DMS 273 treated with DMSO at 0.1 percent for 48 hours (cell line): ENCODE data around the gene MYO19.
A peak's percentile ranks its signal among the peaks of the same experiment; 100 is the strongest.

ENCODE experiments used
- DNase-seq: peaks from one replicate; lab custom pipeline; 2025; lab: John Stamatoyannopoulos, UW

Gene MYO19

DNA sequence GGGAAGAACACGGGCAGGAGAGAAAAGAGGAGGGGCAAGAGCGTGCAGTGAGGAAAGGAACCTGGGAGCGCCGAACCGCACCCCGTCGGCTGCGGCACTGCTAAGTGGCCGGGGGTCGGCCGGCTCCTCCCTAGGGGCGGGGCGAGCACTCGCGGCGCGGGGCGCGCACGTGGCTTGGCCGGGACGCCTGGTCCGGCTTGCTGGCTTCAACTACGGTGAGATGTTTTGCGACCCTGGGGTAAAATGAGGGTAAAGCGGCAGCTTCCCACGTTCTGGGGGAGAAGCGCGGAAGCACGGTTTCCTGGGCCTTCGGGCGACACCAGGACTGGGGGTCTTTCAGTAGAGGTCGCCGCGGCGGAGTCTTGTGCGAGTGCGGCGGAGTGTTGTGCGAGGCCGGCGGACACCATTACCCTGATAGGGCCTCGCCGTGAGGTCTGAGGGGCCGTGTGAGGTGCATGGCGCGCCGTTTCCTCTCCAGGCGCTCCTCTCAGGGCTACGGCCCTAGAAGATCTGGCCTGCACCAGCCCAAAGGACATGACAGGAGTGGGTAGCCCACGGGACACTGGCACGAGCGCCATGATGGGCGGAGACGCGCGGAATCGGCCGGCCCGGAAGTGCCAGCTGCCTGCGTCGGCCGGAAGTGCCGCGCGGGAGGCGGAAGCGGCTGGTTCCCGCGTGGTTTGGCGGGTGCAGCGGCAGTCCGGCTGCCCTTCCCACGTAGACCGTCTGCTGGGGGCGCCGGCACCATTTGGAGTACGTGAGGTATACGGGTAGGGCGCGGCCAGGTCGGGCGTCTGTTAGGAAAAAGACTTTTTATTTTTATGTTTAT, at the start of gene MYO19, which contains the start of gene PIGW:
Gene MYO19 (minus strand): TSS at position 29 of the 829 bp plus-strand sequence. CDS start 2,330 bp downstream, outside the sequence.
Gene PIGW (plus strand): TSS at position 148 of the 829 bp plus-strand sequence. CDS start 2,115 bp downstream, outside the sequence.
- peak; percentile 83 for DNase-seq

GRCh38 chr17:36583787-36584186, 49.1 kb upstream of the MYO19 start:
- DNase-seq, result no peak

DNA sequence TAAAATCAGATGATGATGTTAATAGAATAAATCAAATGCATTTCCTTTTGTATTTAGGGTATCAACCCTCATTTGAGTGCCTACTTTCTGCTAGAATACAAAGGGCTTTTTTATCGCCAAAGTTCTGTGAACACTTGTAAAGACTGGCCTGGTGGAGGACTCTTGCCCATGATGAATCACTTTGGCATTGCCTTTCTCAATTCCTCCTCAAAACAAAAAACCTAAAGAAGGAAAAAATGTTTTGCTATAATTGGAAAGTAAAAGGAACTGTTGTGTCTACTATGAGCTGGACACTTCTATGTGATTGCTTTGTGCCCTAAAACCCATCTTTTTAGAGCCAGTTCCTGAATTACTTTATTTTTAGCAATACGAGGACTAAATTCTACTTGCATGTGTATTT, 44.0 kb upstream of the MYO19 start:
- no peak for DNase-seq

DNA sequence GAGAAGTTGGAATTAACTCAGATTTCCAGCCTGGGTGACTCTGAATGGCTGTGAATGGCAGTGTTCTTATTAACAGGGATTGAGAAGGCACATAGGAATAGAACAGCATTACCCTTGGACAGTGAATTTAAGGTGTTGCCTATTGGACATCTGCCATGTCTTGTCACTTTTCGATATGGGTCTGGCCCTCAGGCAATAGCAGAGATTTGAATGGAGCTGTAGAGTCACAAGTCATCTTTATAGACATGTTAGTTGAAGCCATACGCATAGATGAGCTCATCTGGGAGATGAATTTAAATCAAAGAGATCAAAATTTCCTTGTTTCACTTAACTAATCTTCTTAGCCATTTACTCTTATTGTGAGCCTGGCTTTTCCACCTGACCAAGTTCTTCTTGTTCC, 42.1 kb upstream of the MYO19 start:
- no peak for DNase-seq

GRCh38 chr17:36575028-36575427, 40.4 kb upstream of the MYO19 start:
- DNase-seq, result no peak

DNA sequence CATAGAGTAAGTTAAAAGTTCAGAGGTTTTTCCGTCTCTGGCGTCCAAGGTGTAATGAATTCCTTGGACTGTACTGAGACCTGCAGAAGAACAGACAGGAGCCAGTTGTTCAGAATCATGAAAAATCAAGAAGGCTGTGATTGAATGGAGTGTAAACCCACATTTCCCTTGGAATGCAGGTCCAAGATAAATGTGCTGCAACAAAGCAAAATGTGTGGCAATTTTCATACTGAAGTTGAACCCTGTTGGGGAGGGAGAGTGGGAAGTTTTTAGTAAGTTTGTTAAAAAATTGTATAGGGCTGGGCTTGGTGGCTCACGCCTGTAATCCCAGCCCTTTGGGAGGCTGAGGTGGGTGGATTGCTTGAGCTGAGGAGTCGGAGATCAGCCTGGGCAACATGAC, 31.4 kb upstream of the MYO19 start:
- DNase-seq, result no peak

DNA sequence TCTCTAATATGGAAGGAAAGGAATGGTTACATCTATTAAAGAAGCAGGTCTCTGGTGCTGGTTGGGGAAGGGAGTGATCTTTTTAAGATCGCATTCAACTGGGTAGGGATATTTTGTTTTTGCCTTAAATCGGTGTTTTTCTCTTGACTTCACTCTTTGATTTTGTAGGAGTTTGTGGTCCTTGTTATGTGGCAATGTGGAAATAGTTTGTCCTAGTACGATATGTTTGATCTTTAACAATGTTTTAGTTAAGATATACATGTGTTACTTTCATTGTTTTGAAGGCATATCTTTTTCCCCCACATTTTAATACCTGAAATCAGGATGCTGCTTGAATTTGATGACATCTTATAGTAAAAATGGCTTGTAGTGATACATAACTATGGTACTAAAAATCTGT, 18.8 kb upstream of the MYO19 start:
- no peak for DNase-seq

DNA sequence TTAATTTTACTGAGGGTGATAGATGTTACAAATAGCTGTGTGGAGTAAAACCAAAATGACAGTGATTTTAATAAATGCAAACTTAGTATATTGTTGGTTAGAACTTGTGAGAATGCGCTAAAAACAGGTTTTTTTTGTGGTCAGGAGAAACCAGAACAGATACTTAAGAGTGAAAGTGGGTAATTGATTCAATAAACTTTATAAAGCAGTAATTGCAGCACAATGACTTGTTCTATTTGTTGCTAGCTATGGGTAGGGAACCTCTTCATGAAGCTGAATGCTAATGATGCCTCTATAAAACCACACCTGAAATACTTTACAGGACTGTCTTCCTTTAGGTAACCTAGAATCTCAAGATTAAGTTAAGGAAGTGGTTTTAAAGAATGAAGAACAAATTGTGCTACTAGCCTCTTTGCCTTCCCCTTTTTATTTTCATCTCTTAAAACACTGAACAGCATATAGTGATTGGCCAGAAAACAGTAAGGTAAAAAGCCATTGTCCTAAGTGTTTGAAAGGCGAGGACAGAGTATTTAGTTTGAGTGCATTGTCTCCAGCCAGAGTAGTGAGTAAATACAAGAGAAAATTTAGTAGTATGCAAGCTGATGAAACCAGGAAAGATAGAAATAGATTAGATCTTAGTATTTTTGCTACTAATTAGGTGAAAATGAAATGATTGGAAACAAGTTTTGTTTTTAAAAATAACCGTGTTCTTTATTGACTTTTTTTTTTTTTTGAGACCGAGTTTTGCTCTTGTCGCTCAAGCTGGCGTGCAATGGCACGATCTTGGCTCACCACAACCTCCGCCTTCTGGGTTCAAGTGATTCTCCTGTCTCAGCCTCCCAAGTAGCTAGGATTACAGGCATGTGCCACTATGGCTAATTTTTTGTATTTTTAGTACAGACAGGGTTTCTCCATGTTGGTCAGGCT, 16.1 kb upstream of the MYO19 start:
- DNase-seq, result no peak

- DNase-seq, result no peak
Measured at GRCh38 chr17:36547776-36548175, 13.1 kb upstream of the MYO19 start.

- no peak for DNase-seq
Measured at GRCh38 chr17:36546418-36547093, 11.9 kb upstream of the MYO19 start.

- DNase-seq, result peak; percentile 86
Measured at GRCh38 chr17:36545465-36546417, 11.1 kb upstream of the MYO19 start.

- DNase-seq, result no peak
Measured at GRCh38 chr17:36545077-36545464, 10.4 kb upstream of the MYO19 start.

DNA sequence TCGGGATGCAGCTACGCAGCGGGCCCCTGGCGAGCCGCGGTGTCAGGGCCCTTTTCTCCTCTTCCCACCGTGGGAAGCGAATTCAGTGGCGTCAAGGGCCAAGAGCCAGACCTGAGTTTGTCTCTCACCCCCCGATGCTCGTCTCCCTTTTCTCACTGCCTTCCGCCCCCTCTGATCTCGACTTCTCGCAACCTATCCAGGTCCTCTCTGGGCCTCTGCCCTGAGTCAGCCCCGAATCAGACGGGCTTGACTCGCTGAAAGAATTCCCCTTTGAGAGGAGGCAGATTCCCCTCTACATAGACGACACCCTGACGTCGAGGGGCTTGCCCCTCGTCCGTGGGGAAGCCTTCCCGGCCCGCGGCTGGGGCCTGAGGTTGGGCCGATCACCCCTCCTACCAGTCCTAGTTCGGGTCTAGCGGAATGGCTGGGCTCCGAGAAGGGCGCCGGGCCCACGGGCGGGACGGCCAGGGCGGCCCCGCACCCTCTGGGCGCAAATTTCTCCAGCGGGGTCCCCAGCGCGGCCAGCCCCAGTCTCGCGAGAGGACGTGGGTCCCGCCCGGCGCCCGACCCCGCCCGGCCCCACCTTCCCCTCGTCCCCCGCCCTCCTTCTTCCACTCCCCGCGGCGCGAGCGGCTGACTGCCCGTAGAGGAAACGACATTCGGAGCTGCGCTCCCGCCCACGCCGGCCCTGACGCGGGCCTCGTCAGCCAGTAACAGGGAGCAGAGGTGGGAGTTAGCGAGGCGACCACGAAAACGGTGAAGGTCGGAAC, 9.8 kb upstream of the MYO19 start, which contains the start of gene GGNBP2:
Gene GGNBP2 (plus strand): TSS at position 613 of the 770 bp plus-strand sequence. CDS start 806 bp downstream, outside the sequence.
- peak; percentile 66 for DNase-seq

DNA sequence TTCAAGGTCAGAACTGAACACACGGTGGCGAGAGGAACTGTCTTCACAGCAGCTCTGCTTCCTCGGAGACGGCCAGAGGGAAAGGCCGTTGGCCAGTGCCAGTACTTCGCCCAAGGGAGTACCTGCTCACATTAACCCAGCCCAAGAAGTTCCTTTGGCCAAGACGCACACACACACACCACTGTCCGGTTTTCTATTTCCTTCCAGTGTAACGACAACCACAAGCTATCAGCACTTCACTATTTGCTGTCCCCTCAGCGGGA, 9.3 kb upstream of the MYO19 start:
- DNase-seq, result no peak

- DNase-seq, result no peak
Measured at GRCh38 chr17:36542755-36543154, 8.1 kb upstream of the MYO19 start.

- DNase-seq, result no peak
Measured at GRCh38 chr17:36540696-36541095, 6.0 kb upstream of the MYO19 start.

GRCh38 chr17:36535669-36536081, 1.0 kb upstream of the MYO19 start:
- no peak for DNase-seq

GRCh38 chr17:36533935-36534839, 481 bp downstream of the MYO19 start:
- no peak for DNase-seq

GRCh38 chr17:36532435-36532975, 2.2 kb downstream of the MYO19 start:
- no peak for DNase-seq
